Epithelial cell of esophagus (primary cell): ENCODE results near the gene PPIF.

Source experiments
- DNase-seq: peaks from one replicate; pipeline ENCODE4 v3.0.0; 2010; ENCODE audit warnings: low read depth
- H3K4me3 ChIP-seq: 2 replicates; pipeline ENCODE4 v1.5.1; 2011; ENCODE audit warnings: mild to moderate bottlenecking, low read length, control low read depth
- TF ChIP-seq, protein P1 (sequence below): IDR thresholded peaks from 2 replicates; pipeline ENCODE4 v1.5.1; 2011; ENCODE audit warnings: low read depth, mild to moderate bottlenecking, low read length, control low read depth, inconsistent platforms; ENCODE audit not compliant: insufficient read depth; ENCODE audit errors: missing control alignments

PPIF gene

DNA sequence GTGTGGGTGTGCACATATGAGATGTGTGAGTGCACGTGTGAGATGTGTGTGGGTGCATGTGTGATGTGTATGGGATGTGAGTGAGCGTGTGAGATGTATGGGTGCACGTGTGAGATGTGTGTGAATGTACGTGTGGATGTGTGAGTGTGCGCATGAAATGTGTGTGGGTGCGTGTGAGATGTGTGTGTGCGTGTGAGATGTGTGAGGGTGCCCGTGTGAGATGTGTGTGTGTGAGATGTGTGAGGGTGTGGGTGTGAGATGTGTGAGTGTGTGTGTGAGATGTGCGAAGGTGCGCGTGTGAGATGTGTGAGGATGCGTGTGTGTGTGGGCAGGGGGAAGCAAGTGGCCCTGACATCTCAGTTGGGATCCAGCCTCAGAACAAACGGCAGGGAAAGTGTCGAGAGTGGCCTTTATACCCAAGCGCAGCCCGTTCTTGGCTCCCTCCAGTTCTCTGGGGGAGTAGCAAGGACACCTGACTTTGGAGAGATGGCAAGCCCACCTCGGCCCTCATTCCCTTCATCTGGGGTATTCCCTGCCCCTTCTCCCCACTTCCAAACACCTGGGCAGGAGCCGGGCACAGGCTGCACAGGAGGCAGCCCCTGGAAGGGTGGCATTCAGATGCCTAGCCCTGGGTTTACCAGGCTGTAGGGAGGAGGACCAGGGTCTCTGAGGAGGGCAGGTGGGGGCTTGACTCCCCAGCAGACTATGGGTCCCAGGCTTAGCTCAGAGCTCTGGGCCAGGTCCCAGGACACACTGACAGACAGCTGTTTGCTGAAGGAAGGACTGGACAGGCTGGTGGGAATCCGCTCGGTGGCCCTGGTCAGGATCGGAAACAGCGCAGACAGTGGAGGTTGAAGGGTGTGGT lies 31.6 kb downstream of the PPIF start:
- TF ChIP-seq, protein P1, sequence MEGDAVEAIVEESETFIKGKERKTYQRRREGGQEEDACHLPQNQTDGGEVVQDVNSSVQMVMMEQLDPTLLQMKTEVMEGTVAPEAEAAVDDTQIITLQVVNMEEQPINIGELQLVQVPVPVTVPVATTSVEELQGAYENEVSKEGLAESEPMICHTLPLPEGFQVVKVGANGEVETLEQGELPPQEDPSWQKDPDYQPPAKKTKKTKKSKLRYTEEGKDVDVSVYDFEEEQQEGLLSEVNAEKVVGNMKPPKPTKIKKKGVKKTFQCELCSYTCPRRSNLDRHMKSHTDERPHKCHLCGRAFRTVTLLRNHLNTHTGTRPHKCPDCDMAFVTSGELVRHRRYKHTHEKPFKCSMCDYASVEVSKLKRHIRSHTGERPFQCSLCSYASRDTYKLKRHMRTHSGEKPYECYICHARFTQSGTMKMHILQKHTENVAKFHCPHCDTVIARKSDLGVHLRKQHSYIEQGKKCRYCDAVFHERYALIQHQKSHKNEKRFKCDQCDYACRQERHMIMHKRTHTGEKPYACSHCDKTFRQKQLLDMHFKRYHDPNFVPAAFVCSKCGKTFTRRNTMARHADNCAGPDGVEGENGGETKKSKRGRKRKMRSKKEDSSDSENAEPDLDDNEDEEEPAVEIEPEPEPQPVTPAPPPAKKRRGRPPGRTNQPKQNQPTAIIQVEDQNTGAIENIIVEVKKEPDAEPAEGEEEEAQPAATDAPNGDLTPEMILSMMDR, result no peak
- no peak overlapping the region for H3K4me3 ChIP-seq
- no peak for DNase-seq

DNA sequence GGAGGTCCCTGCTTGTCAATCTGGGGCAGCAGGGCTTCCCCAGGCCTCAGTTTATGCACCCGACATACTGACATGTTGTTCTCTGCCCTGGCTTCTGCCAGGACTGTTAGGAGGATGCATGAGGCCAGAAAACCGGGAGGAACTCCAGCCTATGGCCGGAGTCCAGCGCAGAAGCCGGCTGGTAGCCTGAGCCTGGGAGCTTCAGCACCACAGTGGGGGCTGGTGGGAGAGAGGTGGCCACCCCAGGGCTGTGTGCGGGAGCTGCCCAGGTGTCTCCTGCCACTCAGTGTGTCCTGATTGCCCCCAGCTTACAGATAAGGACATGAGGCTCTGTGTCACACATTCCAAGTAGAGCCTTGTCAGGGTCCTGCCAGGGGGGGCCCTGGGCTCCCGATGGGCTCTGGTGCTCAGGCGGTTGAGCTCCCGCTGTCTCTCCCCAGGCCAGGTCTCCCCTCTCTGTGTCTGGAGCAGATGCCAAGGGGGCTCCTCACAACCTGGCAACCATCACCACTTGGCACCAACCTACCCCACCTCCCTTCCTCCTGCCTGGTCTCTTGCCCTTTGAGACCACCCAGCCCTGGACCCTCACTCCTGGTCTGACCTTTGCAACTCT lies 32.3 kb downstream of the PPIF start:
- H3K4me3 ChIP-seq, result no peak overlapping the region
- TF ChIP-seq, protein P1, result no peak
- DNase-seq, result no peak

DNA sequence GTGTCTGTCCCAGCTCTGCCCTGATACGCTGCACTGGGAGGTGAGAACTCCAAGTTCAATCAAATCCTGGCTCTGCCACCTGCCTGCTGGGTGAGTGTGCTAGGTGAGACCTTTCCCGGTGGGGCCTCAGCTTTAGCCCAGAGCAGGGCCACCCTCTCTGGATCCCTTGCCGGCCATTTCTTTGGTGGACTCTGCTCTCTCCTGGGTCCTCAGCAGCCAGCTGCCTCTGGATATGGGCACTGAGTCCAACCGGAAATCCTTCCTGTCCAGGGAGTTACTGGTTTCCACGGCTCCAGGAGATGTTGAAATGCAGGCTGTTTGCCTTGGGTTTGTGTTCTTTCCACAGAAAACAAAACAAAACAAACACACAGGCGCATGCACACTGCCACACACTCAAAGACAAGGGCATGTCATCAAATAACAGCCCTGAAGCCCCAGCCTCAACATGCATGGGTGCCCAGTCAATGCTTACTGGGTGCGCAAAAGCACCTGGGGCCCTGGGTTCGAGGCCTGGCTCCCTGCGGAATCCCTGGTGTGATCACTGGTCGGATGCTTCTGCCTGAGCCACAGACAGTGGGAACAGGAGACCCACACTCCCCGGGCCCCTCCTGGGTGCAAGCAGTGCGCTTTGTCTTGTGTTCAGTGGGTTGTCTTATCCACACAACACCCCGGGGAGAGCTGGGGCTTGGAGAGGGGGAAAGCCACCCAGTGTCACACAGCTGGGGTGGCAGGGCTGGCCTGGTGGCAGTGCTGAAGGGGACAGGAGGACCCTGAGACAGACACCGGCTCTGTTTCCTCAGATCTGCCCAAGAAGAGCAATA lies 33.1 kb downstream of the PPIF start:
- TF ChIP-seq, protein P1, result no peak
- DNase-seq, result peak; percentile 25
- H3K4me3 ChIP-seq, result no peak overlapping the region

DNA sequence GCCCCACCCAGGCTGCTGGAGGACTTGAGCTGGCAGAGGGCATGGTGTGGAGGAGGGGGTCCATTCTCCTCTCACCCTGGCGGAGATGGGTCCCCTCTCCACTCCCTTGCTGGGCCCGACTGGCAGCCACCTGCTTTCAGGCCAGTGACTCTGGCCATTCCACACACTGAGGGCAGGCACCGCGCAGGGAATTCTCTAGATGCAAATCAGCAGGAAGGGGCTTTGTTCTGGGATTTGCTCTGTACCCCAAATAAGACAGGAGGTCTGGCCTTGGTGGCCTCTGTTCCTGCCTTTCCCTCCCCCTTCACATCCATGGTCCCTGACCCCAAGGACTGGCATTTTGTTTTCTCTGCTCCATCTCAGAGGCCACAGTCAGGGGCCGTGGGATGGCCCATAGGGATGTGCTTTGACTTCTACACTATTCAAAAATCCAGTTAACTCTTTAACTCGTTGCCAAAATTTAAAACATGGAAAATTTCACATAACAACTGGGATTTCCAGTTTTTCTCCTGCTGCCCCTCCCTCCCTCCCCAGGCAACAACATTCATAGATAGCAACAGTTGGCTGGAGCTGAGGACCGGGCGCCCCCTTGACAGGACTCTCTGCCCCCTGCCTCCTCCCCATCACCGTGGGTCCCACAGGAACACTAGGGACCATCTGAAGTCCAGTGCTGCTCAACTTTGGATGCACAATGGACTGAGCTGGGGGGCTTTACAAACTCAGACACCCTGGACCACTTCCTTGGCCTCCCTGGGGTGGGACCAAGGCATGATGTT lies 33.9 kb downstream of the PPIF start:
- DNase-seq, result no peak
- TF ChIP-seq, protein P1, result no peak
- no peak overlapping the region for H3K4me3 ChIP-seq

DNA sequence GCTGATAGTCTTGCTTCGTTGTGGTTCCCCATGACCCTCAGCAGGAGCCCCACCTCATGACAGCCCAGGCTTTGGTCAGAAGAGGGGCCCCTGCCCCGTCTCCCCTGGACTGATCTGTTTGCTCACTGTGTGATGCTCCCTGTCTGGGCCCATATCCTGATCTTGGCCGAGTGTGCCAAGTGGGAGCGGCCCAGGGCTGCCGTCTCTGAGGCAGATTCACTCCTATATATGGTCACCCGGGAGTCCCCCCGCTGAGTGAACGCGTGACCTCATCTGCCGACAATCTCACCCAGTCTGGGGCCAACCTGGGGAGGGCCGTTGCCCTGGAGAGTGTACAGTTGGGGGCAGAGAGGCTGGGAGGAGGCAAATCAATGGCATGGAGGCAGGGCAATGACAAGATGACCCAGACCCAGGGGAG lies 34.5 kb downstream of the PPIF start:
- no peak overlapping the region for H3K4me3 ChIP-seq
- DNase-seq, result no peak
- TF ChIP-seq, protein P1, result no peak

DNA sequence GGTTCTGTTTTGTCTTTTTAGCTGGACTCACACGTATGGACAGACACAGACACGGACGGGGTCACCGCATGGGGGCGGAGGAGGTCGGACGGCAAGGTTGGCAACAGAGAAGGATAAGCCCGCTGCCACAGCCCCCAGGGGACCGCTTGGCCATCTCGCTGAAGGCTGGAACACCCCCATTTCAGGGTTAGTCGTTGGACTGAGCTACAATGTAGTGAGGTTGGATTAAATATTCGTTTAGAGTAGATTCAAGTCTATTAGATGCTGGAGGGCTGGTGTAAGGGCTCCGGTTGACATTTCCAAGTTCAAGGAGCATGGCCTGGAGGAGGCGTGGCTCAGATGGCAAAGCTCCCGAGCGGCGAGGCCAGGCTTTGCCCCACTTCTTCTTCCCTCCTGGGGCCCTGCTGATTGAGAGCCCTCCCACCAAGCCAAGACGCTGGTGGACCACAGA lies 35.2 kb downstream of the PPIF start:
- TF ChIP-seq, protein P1, result no peak
- no peak for DNase-seq
- no peak overlapping the region for H3K4me3 ChIP-seq
